CD4-positive, alpha-beta T cell (primary cell): ENCODE data around the gene COL4A3. TPM values are rescaled to one million over a fixed set of nuclear protein-coding genes. Genes with fewer than 3 reads are reported as not detected.

ENCODE experiments used
- ATAC-seq: fragments of 200-7000 bp; cut with Tn5 transposase; one replicate; pipeline ENCODE4 v1.10.0; 2022; ENCODE audit warnings: mild to moderate bottlenecking; ENCODE audit not compliant: poor library complexity
- CTCF ChIA-PET: fragments of 350-600 bp; sonication (Branson Sonifier 250); formaldehyde crosslinking; loops from one replicate; lab custom pipeline; 2021; ENCODE audit warnings: antibody characterized with exemption, inconsistent platforms; lab: Charles Lee
- POLR2A ChIA-PET: fragments of 350-600 bp; sonication (Branson Sonifier 250); formaldehyde crosslinking; loops from one replicate; lab custom pipeline; 2021; ENCODE audit warnings: antibody characterized with exemption, inconsistent platforms; lab: Charles Lee
- DNase-seq, 14 experiments: peaks; one replicate each; pipeline ENCODE4 v3.0.0-alpha.2; 2013 to 2020; ENCODE audit warnings: mixed read lengths in 2 of 14
- H3K27ac ChIP-seq, 2 donors: one replicate each; pipeline versions ENCODE4 v1.5.1 to v1.7.0; 2013; ENCODE audit warnings: low read length in 2 of 2, low read depth in 1 of 2, mild to moderate bottlenecking in 1 of 2
- H3K27me3 ChIP-seq, 2 experiments: 1 replicate in 1 of 2; 2 replicates in 1 of 2; pipeline versions ENCODE4 v1.6.1 to v1.7.0; 2013; ENCODE audit warnings: low read length in 2 of 2, control low read depth in 1 of 2, mild to moderate bottlenecking in 1 of 2, moderate library complexity in 1 of 2; ENCODE audit not compliant: insufficient read depth in 2 of 2, control insufficient read depth in 1 of 2
- H3K36me3 ChIP-seq: one replicate; pipeline ENCODE4 v1.6.1; 2013; ENCODE audit warnings: low read length, control low read depth; ENCODE audit not compliant: insufficient read depth
- H3K4me1 ChIP-seq: one replicate; pipeline ENCODE4 v1.6.1; 2013; ENCODE audit warnings: low read length, control low read depth; ENCODE audit not compliant: insufficient read depth
- H3K4me3 ChIP-seq: one replicate; pipeline ENCODE4 v1.5.1; 2013; ENCODE audit warnings: mild to moderate bottlenecking, low read length, moderate library complexity
- H3K9me3 ChIP-seq, 2 experiments: 1 replicate in 1 of 2; 2 replicates in 1 of 2; pipeline versions ENCODE4 v1.6.1 to v1.7.0; 2013; ENCODE audit warnings: low read length in 2 of 2, mild to moderate bottlenecking in 2 of 2, control low read depth in 1 of 2, moderate library complexity in 1 of 2; ENCODE audit not compliant: control insufficient read depth in 1 of 2, insufficient read depth in 1 of 2
- H3K27ac Mint-ChIP-seq: one replicate; pipeline ENCODE4 v1.8.0; 2020; ENCODE audit warnings: mixed read lengths
- H3K27me3 Mint-ChIP-seq: one replicate; pipeline ENCODE4 v1.8.0; 2021; ENCODE audit warnings: mixed read lengths
- H3K36me3 Mint-ChIP-seq: one replicate; pipeline ENCODE4 v1.8.0; 2021; ENCODE audit warnings: low read depth, mixed read lengths
- H3K4me1 Mint-ChIP-seq: one replicate; pipeline ENCODE4 v1.8.0; 2021; ENCODE audit warnings: low read depth, mixed read lengths
- H3K4me3 Mint-ChIP-seq: one replicate; pipeline ENCODE4 v1.8.0; 2020; ENCODE audit warnings: mild to moderate bottlenecking, mixed read lengths
- H3K9me3 Mint-ChIP-seq: one replicate; pipeline ENCODE4 v1.8.0; 2020; ENCODE audit warnings: mixed read lengths
- intact Hi-C, 2 experiments: fragments of 100-400 bp; cut with DNase I in 1 of 2; cut with micrococcal nuclease in 1 of 2; formaldehyde crosslinking; loops; one replicate each; pipeline versions ENCODE4 v1.15.1 to v1.9.0; 2023 to 2025; cut with DNase I, micrococcal nuclease
- total RNA-seq, 174 experiments: library from RNA in 2 of 174; stranded (reverse) in 2 of 174; gene quantifications; one replicate each; pipeline ENCODE4 v1.2.3 and lab custom pipeline; 2021 to 2026
- TF ChIP-seq, protein P1 (sequence below): fragments of 200-600 bp; IDR thresholded peaks from one replicate; pipeline ENCODE4 v1.8.0; 2022; ENCODE audit warnings: antibody characterized with exemption, mild to moderate bottlenecking

The COL4A3 gene
- total RNA-seq, 2 experiments from 2014 or later, result not detected

DNA sequence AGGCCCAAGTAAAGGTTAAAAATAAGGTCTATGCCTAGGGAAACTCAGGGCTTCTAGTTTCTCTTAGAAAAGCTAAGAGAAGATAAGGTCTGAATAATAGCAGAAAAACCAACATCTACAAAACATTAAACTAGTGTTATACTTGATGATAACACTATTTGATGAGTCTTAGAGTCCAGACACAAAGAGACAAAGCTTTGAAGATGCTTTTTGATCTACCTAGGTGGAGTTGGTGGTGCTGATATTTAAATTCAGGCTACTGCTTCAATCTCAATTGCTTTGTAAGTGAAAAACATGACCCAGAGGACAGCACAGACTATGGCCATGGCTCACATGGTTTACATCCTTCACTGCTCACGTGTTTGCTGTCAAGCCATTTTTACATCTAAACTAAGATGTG is 148.9 kb downstream of the COL4A3 start:
- Histone ChIP-seq H3K4me3 (no peak overlapping the region), H3K4me1 (no peaks in the 10 kb centered on the region), H3K27me3 (no peaks in the 10 kb centered on the region), H3K9me3 (peaks cover 0 to 5% of the 10 kb centered on the region in 2 experiments), H3K27ac (no peak overlapping the region), H3K36me3 (no peaks in the 10 kb centered on the region)
- DNase-seq, result no peak
- Mint-ChIP-seq H3K27ac (no peak overlapping the region), H3K9me3 (no peaks in the 10 kb centered on the region), H3K4me3 (no peak overlapping the region), H3K27me3 (peaks cover 11% of the 10 kb centered on the region), H3K4me1 (no peaks in the 10 kb centered on the region), H3K36me3 (no peaks in the 10 kb centered on the region)
- intact Hi-C loops, result no loop called here
- TF ChIP-seq, protein P1, sequence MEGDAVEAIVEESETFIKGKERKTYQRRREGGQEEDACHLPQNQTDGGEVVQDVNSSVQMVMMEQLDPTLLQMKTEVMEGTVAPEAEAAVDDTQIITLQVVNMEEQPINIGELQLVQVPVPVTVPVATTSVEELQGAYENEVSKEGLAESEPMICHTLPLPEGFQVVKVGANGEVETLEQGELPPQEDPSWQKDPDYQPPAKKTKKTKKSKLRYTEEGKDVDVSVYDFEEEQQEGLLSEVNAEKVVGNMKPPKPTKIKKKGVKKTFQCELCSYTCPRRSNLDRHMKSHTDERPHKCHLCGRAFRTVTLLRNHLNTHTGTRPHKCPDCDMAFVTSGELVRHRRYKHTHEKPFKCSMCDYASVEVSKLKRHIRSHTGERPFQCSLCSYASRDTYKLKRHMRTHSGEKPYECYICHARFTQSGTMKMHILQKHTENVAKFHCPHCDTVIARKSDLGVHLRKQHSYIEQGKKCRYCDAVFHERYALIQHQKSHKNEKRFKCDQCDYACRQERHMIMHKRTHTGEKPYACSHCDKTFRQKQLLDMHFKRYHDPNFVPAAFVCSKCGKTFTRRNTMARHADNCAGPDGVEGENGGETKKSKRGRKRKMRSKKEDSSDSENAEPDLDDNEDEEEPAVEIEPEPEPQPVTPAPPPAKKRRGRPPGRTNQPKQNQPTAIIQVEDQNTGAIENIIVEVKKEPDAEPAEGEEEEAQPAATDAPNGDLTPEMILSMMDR, result no peak
- no peak for ATAC-seq
- ChIA-PET CTCF (no interaction called here), POLR2A (no interaction called here)

DNA sequence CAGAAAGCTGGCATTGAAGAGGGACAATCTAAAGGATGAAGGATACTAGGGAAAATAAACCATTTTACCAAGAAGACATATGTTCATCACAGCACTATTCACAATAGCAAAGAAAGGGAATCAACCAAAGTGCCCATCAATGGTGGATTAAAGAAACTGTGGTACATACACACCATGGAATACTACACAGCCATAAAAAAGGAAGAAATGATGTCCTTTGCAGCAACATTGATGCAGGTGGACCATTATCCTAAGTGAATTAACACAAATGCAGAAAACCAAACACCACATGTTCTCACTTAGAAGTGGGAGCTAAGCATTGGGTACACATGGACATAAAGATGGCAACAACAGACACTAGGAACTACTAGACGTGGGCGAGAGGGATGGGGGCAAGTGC is 153.4 kb downstream of the COL4A3 start:
- POLR2A ChIA-PET, result no interaction called here
- CTCF ChIA-PET, result no interaction called here

DNA sequence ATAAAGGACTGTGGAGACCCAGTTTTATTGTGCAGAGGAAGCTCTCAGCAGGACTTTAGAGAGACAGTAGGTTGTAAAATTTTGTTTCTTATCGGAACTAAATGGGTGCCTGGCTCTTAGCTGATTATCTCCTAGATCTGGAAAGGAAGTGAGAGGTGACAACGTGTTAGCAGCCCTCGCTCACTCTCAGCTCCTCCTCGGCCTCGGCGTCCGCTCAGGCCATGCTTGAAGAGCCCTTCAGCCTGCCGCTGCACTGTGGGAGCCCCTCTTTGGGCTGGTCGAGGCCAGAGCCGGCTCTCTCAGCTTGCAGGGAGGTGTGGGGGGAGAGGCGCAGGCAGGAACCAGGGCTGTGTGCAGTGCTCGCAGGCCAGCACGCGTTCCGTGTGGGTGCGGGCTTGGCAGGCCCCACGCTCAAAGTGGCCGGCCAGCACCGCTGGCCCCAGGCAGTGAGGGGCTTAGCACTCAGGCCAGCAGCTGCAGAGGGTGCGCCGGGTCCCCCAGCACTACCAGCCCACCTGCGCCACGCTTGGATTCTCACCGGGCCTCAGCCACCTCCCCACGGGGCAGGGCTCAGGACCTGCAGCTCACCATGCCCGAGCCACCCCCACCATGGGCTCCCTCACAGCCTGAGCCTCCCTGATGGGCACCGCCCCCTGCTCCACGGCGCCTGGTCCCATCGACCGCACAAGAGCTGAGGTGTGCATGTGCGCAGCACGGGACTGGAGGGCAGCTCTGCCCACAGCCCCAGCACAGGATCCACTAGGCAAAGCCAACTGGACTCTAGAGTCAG is 156.1 kb downstream of the COL4A3 start:
- no peak overlapping the region for H3K4me3 ChIP-seq

More for the DNA sequence above, 153.4 kb downstream of the COL4A3 start:
- ATAC-seq (no peak), DNase-seq (no peak)
- Histone ChIP-seq H3K9me3 (peaks cover 5 to 8% of the 10 kb centered on the region in 2 experiments), H3K36me3 (no peaks in the 10 kb centered on the region), H3K4me3 (no peak overlapping the region), H3K27ac (no peak overlapping the region), H3K27me3 (no peaks in the 10 kb centered on the region), H3K4me1 (peaks cover 5% of the 10 kb centered on the region)
- no peaks in the 10 kb centered on the region for H3K4me1 Mint-ChIP-seq
- peaks cover 11% of the 10 kb centered on the region for H3K27me3 Mint-ChIP-seq
- no peaks in the 10 kb centered on the region for H3K9me3 Mint-ChIP-seq
- TF ChIP-seq, protein P1, result no peak
- H3K36me3 Mint-ChIP-seq, result peaks cover 4% of the 10 kb centered on the region
- intact Hi-C loops, result no loop called here
- no peak overlapping the region for H3K27ac Mint-ChIP-seq
- no peak overlapping the region for H3K4me3 Mint-ChIP-seq

More for the DNA sequence above, 156.1 kb downstream of the COL4A3 start:
- peaks cover 16% of the 10 kb centered on the region for H3K4me1 Mint-ChIP-seq
- Histone ChIP-seq H3K4me1 (peaks cover 9% of the 10 kb centered on the region), H3K27ac (no peak overlapping the region), H3K27me3 (no peaks in the 10 kb centered on the region), H3K36me3 (no peaks in the 10 kb centered on the region), H3K9me3 (peaks cover 5 to 8% of the 10 kb centered on the region in 2 experiments)
- H3K36me3 Mint-ChIP-seq, result peaks cover 13% of the 10 kb centered on the region
- no peak overlapping the region for H3K27ac Mint-ChIP-seq
- ChIA-PET CTCF (no interaction called here), POLR2A (no interaction called here)
- no peaks in the 10 kb centered on the region for H3K9me3 Mint-ChIP-seq
- ATAC-seq, result no peak
- H3K27me3 Mint-ChIP-seq, result peaks cover 11% of the 10 kb centered on the region
- no peak overlapping the region for H3K4me3 Mint-ChIP-seq
- TF ChIP-seq, protein P1, result no peak
- intact Hi-C loops, result loop anchor here in 1 of 2 experiments (5.0 to 10.0 kb wide), 2 partner anchors 152 to 526 kb away; partner anchors contain the start of genes AGFG1 and IRS1
- DNase-seq, result peak in 2 of 14 experiments; percentile 7 to 16
